Measurements from ENCODE around the gene RAD51AP1. TPM values are rescaled to one million over a fixed set of nuclear protein-coding genes. Genes with fewer than 3 reads are reported as not detected.
A peak's percentile ranks its signal among the peaks of the same experiment; 100 is the strongest.
"Not testable (repeated sequence)": the region's sequence is repeated elsewhere in the genome, so short reads cannot be mapped to it uniquely, and the experiment has no call there.

RAD51AP1 gene
- total and polyA plus RNA-seq, 11 donors = 0.19 to 8.2 (median 1.1) TPM; not detected in 1

DNA sequence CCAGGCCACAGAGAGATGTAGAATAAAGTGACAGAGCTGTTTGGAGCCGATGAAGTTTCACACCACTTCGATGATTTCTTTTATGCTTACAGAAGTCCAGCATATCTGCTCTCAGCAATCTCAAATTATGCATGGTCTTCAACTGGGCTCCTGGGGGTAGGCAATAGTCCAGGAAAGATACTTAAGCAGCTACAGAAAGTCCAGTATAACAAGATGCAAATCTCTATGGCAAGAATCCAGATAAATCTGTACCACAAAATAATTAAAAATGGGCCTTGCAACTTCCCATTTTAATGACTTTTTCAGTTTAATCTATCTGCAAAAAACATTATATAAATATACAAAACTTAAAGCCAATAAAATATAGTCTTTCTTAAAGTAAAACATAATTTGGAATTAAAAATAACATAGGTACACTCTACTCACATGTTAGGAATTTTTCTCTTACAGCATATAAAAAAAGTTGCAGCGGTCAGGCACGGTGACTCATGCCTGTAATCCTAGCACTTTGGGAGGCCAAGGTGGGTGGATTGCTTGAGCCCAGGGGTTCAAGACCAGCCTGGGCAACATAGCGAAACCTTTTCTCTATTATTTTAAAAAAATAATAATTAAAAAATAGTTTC, 20.5 kb upstream of the RAD51AP1 start:
- WGBS, 4 donors = 88 to 92% (median 89%) methylated on average over 5 of the region's 5 CpGs
- ATAC-seq (no peak), DNase-seq (no peak)
- H3K9me3 ChIP-seq = no peaks in the 10 kb centered on the region
- intact Hi-C loops (cut with DNase I) = no loop called here
- H3K4me3 ChIP-seq = no peak overlapping the region
- no peak overlapping the region for H3K27ac ChIP-seq
- peaks cover 0 to 83% (median 70%) of the 10 kb centered on the region in 9 donors for H3K36me3 ChIP-seq
- no peak for TF ChIP-seq POLR2A (IDR thresholded peaks at IDR 0.05)
- TF ChIP-seq, protein P1, sequence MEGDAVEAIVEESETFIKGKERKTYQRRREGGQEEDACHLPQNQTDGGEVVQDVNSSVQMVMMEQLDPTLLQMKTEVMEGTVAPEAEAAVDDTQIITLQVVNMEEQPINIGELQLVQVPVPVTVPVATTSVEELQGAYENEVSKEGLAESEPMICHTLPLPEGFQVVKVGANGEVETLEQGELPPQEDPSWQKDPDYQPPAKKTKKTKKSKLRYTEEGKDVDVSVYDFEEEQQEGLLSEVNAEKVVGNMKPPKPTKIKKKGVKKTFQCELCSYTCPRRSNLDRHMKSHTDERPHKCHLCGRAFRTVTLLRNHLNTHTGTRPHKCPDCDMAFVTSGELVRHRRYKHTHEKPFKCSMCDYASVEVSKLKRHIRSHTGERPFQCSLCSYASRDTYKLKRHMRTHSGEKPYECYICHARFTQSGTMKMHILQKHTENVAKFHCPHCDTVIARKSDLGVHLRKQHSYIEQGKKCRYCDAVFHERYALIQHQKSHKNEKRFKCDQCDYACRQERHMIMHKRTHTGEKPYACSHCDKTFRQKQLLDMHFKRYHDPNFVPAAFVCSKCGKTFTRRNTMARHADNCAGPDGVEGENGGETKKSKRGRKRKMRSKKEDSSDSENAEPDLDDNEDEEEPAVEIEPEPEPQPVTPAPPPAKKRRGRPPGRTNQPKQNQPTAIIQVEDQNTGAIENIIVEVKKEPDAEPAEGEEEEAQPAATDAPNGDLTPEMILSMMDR (IDR thresholded peaks at IDR 0.05) = no peak
- no peaks in the 10 kb centered on the region for H3K27me3 ChIP-seq
- H3K4me1 ChIP-seq = no peaks in the 10 kb centered on the region

DNA sequence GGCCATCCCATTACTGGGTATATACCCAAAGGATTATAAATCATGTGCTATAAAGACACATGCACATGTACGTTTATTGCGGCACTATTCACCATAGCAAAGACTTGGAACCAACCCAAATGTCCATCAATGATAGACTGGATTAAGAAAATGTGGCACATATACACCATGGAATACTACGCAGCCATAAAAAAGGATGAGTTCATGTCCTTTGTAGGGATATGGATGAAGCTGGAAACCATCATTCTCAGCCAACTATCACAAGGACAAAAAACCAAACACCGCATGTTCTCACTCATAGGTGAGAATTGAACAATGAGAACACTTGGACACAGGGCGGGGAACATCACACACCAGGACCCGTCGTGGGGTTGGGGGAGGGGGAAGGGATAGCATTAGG, 15.2 kb upstream of the RAD51AP1 start:
- not testable (repeated sequence) for H3K9me3 ChIP-seq, H3K27ac ChIP-seq, H3K4me3 ChIP-seq, H3K4me1 ChIP-seq, ATAC-seq, DNase-seq, H3K27me3 ChIP-seq
- WGBS, 4 donors = 96 to 98% (median 97%) methylated on average over 7 of the region's 7 CpGs
- intact Hi-C loops (cut with DNase I) = loop anchor here in 8 of 10 donors (10.0 kb wide), 3 partner anchors 169 to 639 kb away; no protein-coding TSS in a partner anchor
- H3K36me3 ChIP-seq = peaks cover 0 to 89% (median 65%) of the 10 kb centered on the region in 9 donors

DNA sequence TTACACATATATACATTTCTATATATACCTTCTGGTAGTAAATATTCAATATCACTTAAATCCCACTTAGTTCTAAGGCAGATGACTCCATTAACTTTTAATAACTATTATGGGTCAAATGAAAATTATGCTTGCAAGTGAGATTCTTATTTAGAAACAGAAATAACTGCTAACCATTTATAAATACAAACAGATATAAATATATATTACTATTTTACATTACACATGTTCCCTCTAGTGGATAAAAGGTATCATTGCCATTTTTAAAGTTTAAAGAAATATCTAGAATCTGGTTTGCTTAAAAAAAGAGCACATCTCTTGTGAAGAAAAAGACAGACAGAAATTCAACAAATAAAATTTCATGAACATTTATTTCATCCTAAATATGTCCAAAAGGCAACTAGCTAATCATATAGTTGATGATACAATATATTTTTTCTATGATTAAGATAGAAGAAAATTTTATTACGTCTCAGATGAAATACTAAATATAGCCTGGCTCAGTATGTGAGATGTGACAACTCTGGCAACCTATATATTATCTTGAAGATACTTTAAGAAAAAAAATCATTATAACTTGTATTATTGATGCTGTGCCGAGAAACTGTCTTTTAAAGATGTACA, 11.7 kb upstream of the RAD51AP1 start:
- no peak overlapping the region for H3K27ac ChIP-seq
- peaks cover 0 to 90% (median 73%) of the 10 kb centered on the region in 9 donors for H3K36me3 ChIP-seq
- 82 to 89% (median 84%) methylated on average over 2 of the region's 2 CpGs for WGBS, 4 donors

DNA sequence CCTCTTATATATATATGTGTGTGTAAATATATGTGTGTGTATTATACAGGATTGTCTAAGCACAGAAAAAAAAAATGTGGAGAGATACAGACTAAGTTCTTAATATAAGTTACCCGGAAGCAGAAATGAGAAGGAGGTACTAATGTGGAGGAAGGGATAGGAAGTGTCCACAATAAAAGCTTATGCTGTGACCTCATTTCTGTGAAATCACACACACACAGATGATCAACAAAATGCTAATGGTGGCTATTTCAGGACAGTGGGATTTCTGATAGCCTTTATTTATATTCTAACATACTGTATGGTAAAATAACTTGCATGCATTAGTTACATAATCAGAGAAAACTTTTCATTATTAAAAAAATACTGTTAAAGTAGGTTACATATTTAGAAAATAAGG, 8.5 kb upstream of the RAD51AP1 start:
- ATAC-seq = no peak
- no peak overlapping the region for H3K4me3 ChIP-seq
- H3K27me3 ChIP-seq = no peaks in the 10 kb centered on the region
- no peaks in the 10 kb centered on the region for H3K9me3 ChIP-seq
- H3K27ac ChIP-seq = no peak overlapping the region
- WGBS, 4 donors = 56 to 72% (median 64%) methylated on average over 1 of the region's 1 CpG
- intact Hi-C loops (cut with DNase I) = loop anchor here in 2 of 10 donors (10.0 kb wide), 2 partner anchors 175 to 535 kb away; no protein-coding TSS in a partner anchor
- no peak for TF ChIP-seq POLR2A (IDR thresholded peaks at IDR 0.05)
- TF ChIP-seq, protein P1 (IDR thresholded peaks at IDR 0.05) = no peak
- no peaks in the 10 kb centered on the region for H3K4me1 ChIP-seq
- peaks cover 0 to 90% (median 74%) of the 10 kb centered on the region in 9 donors for H3K36me3 ChIP-seq
- no peak for DNase-seq

More for the DNA sequence above, 11.7 kb upstream of the RAD51AP1 start:
- H3K4me1 ChIP-seq = no peaks in the 10 kb centered on the region
- H3K9me3 ChIP-seq = no peaks in the 10 kb centered on the region
- ATAC-seq (no peak), DNase-seq (no peak)
- no peaks in the 10 kb centered on the region for H3K27me3 ChIP-seq
- intact Hi-C loops (cut with DNase I) = loop anchor here (2.0 to 10.0 kb wide), 12 partner anchors 104 to 642 kb away; no protein-coding TSS in a partner anchor
- H3K4me3 ChIP-seq = no peak overlapping the region
- TF ChIP-seq, protein P1 (IDR thresholded peaks at IDR 0.05) = peak; percentile 51 to 79 (median 62)
- no peak for TF ChIP-seq POLR2A (IDR thresholded peaks at IDR 0.05)
